Epithelial cell of esophagus (primary cell): ENCODE data around the gene DLGAP1.

Experiments used
- DNase-seq: peaks from one replicate; pipeline ENCODE4 v3.0.0; 2010; ENCODE audit warnings: low read depth
- H3K4me3 ChIP-seq: 2 replicates; pipeline ENCODE4 v1.5.1; 2011; ENCODE audit warnings: mild to moderate bottlenecking, low read length, control low read depth
- TF ChIP-seq, protein P1 (sequence below): IDR thresholded peaks from 2 replicates; pipeline ENCODE4 v1.5.1; 2011; ENCODE audit warnings: low read depth, mild to moderate bottlenecking, low read length, control low read depth, inconsistent platforms; ENCODE audit not compliant: insufficient read depth; ENCODE audit errors: missing control alignments

Gene DLGAP1

DNA sequence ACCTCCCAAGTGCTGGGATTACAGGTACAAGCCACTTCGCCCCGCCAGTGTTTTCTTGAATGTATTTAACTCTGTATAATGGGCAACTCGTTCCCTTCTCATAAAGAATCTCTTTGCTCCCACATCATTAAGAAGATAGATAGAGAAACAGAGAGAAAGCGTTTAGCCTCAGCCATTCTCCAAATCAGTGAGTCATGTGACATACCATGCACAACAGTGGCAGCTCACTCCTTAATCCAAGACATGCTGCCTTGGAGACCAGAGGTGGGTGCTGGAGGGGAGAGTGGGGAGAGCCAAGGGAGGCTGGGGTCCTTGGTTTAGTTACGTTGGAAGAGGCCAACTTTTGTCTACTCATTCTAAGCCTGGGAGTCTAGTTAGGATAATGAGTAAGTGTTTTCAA, 950.5 kb downstream of the DLGAP1 start:
- no peak overlapping the region for H3K4me3 ChIP-seq
- TF ChIP-seq, protein P1, sequence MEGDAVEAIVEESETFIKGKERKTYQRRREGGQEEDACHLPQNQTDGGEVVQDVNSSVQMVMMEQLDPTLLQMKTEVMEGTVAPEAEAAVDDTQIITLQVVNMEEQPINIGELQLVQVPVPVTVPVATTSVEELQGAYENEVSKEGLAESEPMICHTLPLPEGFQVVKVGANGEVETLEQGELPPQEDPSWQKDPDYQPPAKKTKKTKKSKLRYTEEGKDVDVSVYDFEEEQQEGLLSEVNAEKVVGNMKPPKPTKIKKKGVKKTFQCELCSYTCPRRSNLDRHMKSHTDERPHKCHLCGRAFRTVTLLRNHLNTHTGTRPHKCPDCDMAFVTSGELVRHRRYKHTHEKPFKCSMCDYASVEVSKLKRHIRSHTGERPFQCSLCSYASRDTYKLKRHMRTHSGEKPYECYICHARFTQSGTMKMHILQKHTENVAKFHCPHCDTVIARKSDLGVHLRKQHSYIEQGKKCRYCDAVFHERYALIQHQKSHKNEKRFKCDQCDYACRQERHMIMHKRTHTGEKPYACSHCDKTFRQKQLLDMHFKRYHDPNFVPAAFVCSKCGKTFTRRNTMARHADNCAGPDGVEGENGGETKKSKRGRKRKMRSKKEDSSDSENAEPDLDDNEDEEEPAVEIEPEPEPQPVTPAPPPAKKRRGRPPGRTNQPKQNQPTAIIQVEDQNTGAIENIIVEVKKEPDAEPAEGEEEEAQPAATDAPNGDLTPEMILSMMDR, result no peak
- DNase-seq, result no peak

DNA sequence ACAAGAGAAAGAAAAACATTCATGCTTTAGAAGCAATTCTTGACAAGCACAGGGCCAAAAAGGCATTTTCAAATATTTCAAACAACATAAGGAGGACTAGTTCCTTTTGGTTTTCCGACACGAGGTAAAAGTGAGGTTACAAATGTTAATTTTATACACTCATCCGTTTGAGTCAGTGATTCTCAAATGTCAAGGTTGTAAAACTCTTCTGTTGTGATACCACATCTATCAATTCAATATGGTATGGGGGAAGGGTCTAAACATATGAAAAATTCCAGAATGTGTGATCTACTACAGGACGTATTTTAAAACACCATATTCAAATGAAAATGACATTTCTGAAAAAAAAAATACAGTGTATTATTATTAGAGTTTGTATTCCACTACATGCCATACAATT, 952.5 kb downstream of the DLGAP1 start:
- TF ChIP-seq, protein P1, result no peak
- H3K4me3 ChIP-seq, result no peak overlapping the region
- DNase-seq, result no peak

DNA sequence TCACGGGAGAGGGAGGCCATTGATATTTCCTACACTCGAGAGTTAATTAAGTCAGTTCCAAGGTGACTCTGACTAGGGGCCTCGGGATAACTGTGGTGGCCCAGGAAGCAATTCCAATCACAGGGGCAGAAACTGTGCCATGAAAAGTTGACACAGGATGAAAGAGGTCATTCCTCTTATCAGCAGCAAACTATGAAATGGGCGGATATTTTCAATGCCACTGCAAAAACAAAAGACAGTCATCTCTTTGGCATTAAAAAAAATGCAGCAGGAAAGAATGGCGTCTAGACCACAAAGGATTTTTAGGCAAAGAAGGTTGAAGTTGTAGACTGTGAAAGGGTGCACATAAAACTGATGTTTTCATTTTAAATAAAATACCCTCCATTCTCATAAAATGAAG, 955.1 kb downstream of the DLGAP1 start:
- TF ChIP-seq, protein P1, result no peak
- H3K4me3 ChIP-seq, result no peak overlapping the region
- DNase-seq, result no peak

DNA sequence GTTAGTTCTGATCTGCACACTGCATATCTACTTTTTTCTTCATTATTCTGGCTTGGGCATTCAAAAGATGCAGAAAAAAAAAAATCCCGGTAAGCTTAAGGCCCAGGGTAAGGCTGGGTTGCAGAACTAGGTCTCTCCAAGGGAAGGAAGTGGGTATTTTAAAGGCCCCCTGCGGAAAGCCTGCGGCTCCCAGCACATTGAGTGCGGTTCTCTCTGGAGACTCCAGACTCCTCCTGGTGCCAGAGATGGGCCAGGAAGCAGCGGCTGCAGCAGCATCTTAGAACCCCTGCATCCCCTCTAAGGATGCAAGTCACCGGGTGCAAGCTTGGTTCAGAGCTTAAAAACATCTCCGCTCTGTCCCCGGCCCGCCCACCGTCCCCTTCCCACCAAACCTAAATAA, 955.6 kb downstream of the DLGAP1 start:
- DNase-seq, result no peak
- TF ChIP-seq, protein P1, result no peak
- peak overlapping the region; percentile 23 for H3K4me3 ChIP-seq

DNA sequence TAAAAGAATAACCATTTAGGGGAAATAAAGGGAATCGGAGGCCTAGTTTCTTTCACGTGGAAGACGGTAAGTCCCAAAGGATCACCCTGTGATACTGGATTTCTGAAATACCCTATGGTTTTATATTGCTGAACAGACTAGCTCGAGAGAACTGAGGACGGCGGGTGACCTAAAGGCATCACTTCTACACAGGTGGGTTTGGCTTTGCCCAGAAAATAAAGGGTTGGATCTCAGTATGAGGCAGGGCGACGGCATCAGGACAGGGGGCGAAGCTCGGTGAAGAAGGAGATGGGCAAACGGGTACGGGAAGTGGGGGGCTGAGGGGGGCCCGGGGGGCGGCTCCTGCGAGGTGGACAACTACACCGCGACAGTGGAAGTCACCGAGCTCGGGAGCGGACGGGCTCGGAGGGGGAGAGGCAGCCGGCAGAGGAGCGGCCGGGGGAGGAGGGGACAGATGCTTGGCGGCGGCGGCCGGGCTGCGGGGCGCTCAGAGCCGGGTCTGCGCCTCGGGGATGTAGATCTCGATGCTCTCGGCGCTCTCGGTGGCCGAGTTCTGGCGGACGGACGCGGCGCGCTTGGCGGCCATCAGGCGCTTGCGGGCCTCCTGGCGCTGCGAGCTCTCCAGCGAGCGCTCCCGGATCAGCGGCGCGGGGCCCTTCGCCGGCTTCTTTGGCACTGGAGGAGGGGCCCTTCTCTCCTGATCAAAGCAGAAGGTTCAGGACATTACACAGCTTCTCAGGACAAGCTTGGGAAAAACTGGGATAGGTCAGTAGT, 956.2 kb downstream of the DLGAP1 start:
- TF ChIP-seq, protein P1, result no peak
- peak; percentile 35 for DNase-seq
- H3K4me3 ChIP-seq, result peak overlapping the region; percentile 23

DNA sequence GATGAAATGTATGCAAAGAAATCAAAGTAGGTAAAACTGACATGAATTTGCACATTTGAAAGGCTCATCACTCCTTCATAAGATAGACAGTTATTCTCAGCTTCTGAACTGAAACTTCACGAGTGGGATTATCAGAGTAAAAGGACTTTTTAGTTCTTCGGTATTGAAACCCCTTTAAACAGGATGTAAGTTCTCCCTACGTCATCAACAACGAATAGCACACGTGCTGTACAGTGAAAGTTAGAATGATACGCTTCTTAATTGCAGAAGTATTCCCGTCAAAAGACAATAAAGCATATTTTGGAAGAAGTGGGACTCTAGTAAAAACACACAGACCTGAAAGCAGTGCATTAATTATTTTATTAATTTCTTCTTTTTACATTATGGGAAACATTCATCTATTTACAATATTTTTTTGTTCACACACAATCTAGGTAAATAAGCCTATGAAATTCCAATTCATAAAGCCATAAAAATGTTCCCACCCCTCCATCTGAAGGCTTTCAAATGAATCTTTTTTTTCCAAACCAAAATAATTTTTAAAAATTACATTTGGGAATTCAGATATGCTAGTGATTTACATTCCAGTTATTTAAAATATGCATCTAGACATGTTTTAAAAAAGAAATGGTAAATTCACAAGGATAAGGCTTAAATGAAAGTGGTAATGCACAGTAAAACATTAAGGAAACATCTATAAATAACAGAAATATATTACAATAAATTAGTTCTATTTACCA, 959.2 kb downstream of the DLGAP1 start:
- TF ChIP-seq, protein P1, result no peak
- no peak overlapping the region for H3K4me3 ChIP-seq
- no peak for DNase-seq
